Measurements from ENCODE around the gene RHOD.

Gene RHOD

DNA sequence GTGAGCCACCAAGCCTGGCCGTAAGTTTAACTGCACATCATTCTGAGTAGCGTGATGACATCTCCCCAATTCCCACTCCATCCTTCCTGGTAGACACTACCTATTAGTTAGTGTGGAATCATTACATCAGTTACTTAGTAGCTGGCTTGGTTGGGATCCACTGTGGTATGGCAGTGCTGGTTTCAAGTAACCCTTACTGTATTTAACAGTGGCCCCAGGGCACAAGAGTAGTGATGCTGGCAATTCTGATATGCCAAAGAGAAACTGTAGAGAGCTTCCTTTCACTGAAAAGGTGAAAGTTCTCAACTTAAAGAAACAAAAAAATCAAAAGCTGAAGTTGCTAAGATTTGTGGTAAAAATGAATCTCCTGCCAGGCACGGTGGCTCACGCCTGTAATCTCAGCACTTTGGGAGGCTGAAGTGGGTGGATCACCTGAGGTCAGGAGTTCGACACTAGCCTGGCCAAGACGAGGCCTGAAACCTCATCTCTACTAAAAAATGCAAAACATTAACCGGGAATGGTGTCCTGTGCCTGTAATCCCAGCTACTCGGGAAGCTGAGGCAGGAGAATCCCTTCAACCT lies 27.2 kb downstream of the RHOD start:
- Histone ChIP-seq H3K4me1 (ENCODE audit: control insufficient read depth, insufficient read depth, low read length, unreplicated experiment) (peaks cover 3% of the 10 kb centered on the region), H3K79me2 (ENCODE audit: control insufficient read depth, insufficient read depth, low read length, unreplicated experiment) (no peaks in the 10 kb centered on the region), H3K4me3 (ENCODE audit: low read depth, low read length) (no peak overlapping the region)

DNA sequence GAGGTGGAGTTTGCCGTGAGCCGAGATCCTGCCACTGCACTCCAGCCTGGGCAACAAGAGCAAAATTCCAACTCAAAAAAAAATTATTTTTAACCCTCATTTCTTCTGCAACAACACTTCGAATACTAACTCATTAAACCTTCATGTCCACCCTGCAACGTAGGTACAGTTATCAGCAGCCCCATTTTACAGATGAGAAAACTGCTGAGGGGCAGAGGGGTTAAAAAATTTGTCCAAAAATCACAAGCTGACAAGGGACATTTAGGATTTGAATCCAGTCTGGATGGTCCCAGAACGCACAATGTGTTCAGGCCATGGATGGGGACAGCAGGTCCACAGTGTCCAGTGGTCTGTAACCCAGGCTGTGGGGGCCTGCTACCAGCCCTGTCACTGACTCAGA lies 29.0 kb downstream of the RHOD start:
- Histone ChIP-seq H2AFZ (ENCODE audit: low read length, unreplicated experiment) (no peak overlapping the region), H3K4me1 (ENCODE audit: control insufficient read depth, insufficient read depth, low read length, unreplicated experiment) (no peaks in the 10 kb centered on the region), H3K79me2 (ENCODE audit: control insufficient read depth, insufficient read depth, low read length, unreplicated experiment) (no peaks in the 10 kb centered on the region), H3K27ac (ENCODE audit: low read depth, low read length) (no peak overlapping the region), H3K4me3 (ENCODE audit: low read depth, low read length) (no peak overlapping the region), H3K27me3 (ENCODE audit: insufficient read depth, low read length) (no peaks in the 10 kb centered on the region), H3K36me3 (ENCODE audit: insufficient read depth, low read length) (no peaks in the 10 kb centered on the region)

More for the DNA sequence above, 27.2 kb downstream of the RHOD start:
- Histone ChIP-seq H3K27ac (ENCODE audit: low read depth, low read length) (no peak overlapping the region), H3K27me3 (ENCODE audit: insufficient read depth, low read length) (no peaks in the 10 kb centered on the region), H2AFZ (ENCODE audit: low read length, unreplicated experiment) (no peak overlapping the region), H3K36me3 (ENCODE audit: insufficient read depth, low read length) (no peaks in the 10 kb centered on the region)

DNA sequence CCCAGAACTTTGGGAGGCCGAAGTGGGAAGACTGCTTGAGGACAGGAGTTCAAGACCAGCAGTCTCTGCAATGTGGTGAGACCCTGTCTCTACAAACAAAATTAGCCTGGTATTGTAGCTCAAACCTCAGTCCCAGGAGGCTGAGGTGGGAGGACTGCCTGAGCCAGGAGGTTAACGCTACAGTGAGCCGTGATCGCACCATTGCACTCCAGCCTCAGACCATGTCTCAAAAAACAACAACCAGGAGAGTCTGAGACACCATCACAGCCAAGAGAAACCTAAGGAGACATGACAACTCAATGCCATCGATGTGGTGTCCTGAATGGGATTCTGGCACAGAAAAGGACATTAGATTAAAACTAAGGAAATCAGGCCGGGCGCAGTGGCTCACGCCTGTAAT lies 34.1 kb downstream of the RHOD start:
- no peaks in the 10 kb centered on the region for H3K36me3 ChIP-seq (ENCODE audit: insufficient read depth, low read length)
- no peak overlapping the region for H3K27ac ChIP-seq (ENCODE audit: low read depth, low read length)
- no peak overlapping the region for H3K4me3 ChIP-seq (ENCODE audit: low read depth, low read length)
- no peak overlapping the region for H2AFZ ChIP-seq (ENCODE audit: low read length, unreplicated experiment)
- no peaks in the 10 kb centered on the region for H3K79me2 ChIP-seq (ENCODE audit: control insufficient read depth, insufficient read depth, low read length, unreplicated experiment)
- H3K4me1 ChIP-seq (ENCODE audit: control insufficient read depth, insufficient read depth, low read length, unreplicated experiment) = no peaks in the 10 kb centered on the region
- H3K27me3 ChIP-seq (ENCODE audit: insufficient read depth, low read length) = no peaks in the 10 kb centered on the region

GRCh38 chr11:67095214-67095507 lies 38.5 kb downstream of the RHOD start:
- Histone ChIP-seq H3K4me3 (ENCODE audit: low read depth, low read length) (no peak overlapping the region), H3K27me3 (ENCODE audit: insufficient read depth, low read length) (no peaks in the 10 kb centered on the region), H3K27ac (ENCODE audit: low read depth, low read length) (no peak overlapping the region), H2AFZ (ENCODE audit: low read length, unreplicated experiment) (no peak overlapping the region), H3K79me2 (ENCODE audit: control insufficient read depth, insufficient read depth, low read length, unreplicated experiment) (no peaks in the 10 kb centered on the region), H3K4me1 (ENCODE audit: control insufficient read depth, insufficient read depth, low read length, unreplicated experiment) (no peaks in the 10 kb centered on the region), H3K36me3 (ENCODE audit: insufficient read depth, low read length) (no peaks in the 10 kb centered on the region)

DNA sequence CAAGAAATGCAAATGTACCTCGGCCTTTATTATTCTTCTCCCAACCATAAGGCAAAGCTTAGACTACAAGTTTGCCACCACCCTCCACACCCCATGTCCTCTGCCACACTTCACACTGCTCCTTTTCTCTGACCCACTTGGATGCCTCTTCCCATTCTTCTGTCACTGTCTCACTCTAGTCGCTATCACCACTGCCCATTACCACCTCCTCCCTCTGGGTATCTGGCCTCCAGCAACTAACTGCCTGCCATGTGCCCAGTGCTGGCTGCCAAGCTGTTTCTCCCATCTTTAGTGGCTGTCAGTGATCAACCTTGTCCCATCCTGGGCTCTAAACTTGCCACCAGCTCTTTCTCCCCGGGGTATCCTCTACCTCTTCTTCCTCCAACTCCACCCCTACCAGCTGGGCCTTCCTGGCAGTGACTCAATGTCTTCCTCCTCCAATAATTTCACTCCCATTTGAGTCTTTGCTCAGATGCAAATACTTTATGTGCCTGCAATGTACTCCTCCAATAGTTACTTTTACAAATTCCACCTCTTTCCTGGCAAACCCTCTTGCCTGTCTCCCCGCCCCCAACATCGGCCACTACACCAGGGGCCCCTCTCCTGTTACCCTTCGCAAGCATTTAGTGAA lies 42.3 kb downstream of the RHOD start:
- Histone ChIP-seq H3K27ac (ENCODE audit: low read depth, low read length) (no peak overlapping the region), H3K4me1 (ENCODE audit: control insufficient read depth, insufficient read depth, low read length, unreplicated experiment) (no peaks in the 10 kb centered on the region), H2AFZ (ENCODE audit: low read length, unreplicated experiment) (no peak overlapping the region), H3K4me3 (ENCODE audit: low read depth, low read length) (no peak overlapping the region), H3K79me2 (ENCODE audit: control insufficient read depth, insufficient read depth, low read length, unreplicated experiment) (no peaks in the 10 kb centered on the region), H3K27me3 (ENCODE audit: insufficient read depth, low read length) (no peaks in the 10 kb centered on the region), H3K36me3 (ENCODE audit: insufficient read depth, low read length) (no peaks in the 10 kb centered on the region)

DNA sequence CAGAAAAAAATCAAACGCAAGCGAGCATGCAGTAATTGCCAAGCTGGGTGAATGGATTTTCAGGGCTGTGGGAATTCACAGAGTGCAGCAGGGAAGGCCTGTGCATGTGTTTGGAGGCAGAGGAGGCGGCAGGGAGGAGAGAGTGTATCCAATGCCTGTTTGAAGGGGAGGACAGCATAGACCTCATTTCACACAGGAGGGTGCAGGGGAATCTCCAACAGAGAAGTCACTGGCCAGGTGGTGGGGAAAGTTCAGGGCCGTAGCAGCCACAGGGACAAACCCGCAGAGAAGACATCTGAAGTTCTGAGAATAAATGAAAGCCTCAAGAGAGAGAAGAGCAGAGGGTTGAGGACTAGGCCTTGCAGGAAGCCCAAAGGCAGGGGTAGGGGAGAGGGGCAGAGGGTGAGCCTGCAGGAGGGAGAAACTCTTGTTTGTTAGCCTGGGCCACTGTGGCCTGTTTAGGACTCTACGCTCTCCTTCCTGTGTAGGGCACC lies 43.2 kb downstream of the RHOD start:
- no peaks in the 10 kb centered on the region for H3K79me2 ChIP-seq (ENCODE audit: control insufficient read depth, insufficient read depth, low read length, unreplicated experiment)
- H3K4me3 ChIP-seq (ENCODE audit: low read depth, low read length) = no peak overlapping the region
- H3K4me1 ChIP-seq (ENCODE audit: control insufficient read depth, insufficient read depth, low read length, unreplicated experiment) = no peaks in the 10 kb centered on the region
- no peaks in the 10 kb centered on the region for H3K27me3 ChIP-seq (ENCODE audit: insufficient read depth, low read length)
- no peaks in the 10 kb centered on the region for H3K36me3 ChIP-seq (ENCODE audit: insufficient read depth, low read length)
- no peak overlapping the region for H2AFZ ChIP-seq (ENCODE audit: low read length, unreplicated experiment)
- H3K27ac ChIP-seq (ENCODE audit: low read depth, low read length) = no peak overlapping the region

GRCh38 chr11:67102664-67103063 lies 46.0 kb downstream of the RHOD start:
- Histone ChIP-seq H3K4me3 (ENCODE audit: low read depth, low read length) (no peak overlapping the region), H3K79me2 (ENCODE audit: control insufficient read depth, insufficient read depth, low read length, unreplicated experiment) (no peaks in the 10 kb centered on the region), H3K27me3 (ENCODE audit: insufficient read depth, low read length) (no peaks in the 10 kb centered on the region), H3K27ac (ENCODE audit: low read depth, low read length) (no peak overlapping the region), H3K36me3 (ENCODE audit: insufficient read depth, low read length) (no peaks in the 10 kb centered on the region), H3K4me1 (ENCODE audit: control insufficient read depth, insufficient read depth, low read length, unreplicated experiment) (no peaks in the 10 kb centered on the region), H2AFZ (ENCODE audit: low read length, unreplicated experiment) (no peak overlapping the region)

DNA sequence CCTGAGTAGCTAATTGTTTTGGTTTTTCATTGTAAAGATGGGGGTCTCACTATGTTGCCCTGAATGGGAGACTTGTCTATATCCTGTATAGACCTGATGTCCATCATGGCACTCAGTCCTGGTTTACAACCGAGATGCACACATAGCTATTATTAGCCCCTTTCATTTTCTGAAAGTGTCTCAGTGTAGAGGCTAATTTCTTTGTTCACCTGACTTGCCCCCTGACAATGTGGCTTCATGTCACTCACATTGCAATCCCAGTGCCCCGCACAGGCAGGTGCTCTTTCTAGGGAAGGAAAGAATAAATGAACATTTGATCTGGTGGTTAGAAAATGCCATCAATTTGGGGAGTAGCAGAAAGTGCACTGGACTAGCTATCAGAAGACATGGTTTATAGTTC lies 49.3 kb downstream of the RHOD start:
- H2AFZ ChIP-seq (ENCODE audit: low read length, unreplicated experiment) = no peak overlapping the region
- no peak overlapping the region for H3K27ac ChIP-seq (ENCODE audit: low read depth, low read length)
- no peaks in the 10 kb centered on the region for H3K27me3 ChIP-seq (ENCODE audit: insufficient read depth, low read length)

DNA sequence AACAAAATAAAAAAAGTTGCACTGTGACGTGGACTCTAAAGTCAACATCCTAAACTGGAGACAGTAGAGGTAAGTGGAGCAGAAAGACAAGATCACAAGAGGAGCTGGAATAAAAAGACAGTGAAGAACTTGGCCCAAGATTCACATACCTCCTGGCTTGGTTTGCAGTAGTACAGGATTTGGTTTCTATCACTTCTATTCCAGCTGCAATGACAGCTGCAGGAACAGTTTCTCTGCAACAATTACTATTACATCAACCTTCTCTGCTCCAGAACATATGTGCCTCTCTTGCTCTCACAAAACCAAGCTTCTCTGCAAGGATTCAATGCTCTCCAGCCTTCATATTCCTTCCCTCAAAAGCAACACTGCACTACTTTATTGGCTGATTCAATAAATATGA lies 54.6 kb downstream of the RHOD start:
- no peak overlapping the region for H2AFZ ChIP-seq (ENCODE audit: low read length, unreplicated experiment)
- no peak overlapping the region for H3K27ac ChIP-seq (ENCODE audit: low read depth, low read length)

More for the DNA sequence above, 49.3 kb downstream of the RHOD start:
- H3K4me3 ChIP-seq (ENCODE audit: low read depth, low read length) = no peak overlapping the region
- H3K36me3 ChIP-seq (ENCODE audit: insufficient read depth, low read length) = no peaks in the 10 kb centered on the region
- no peaks in the 10 kb centered on the region for H3K4me1 ChIP-seq (ENCODE audit: control insufficient read depth, insufficient read depth, low read length, unreplicated experiment)
- no peaks in the 10 kb centered on the region for H3K79me2 ChIP-seq (ENCODE audit: control insufficient read depth, insufficient read depth, low read length, unreplicated experiment)

GRCh38 chr11:67113231-67113721 lies 56.6 kb downstream of the RHOD start:
- no peaks in the 10 kb centered on the region for H3K36me3 ChIP-seq (ENCODE audit: insufficient read depth, low read length)
- no peaks in the 10 kb centered on the region for H3K27me3 ChIP-seq (ENCODE audit: insufficient read depth, low read length)
- H3K4me3 ChIP-seq (ENCODE audit: low read depth, low read length) = no peak overlapping the region
- peaks cover 5% of the 10 kb centered on the region for H3K4me1 ChIP-seq (ENCODE audit: control insufficient read depth, insufficient read depth, low read length, unreplicated experiment)
- H3K27ac ChIP-seq (ENCODE audit: low read depth, low read length) = no peak overlapping the region
- H3K79me2 ChIP-seq (ENCODE audit: control insufficient read depth, insufficient read depth, low read length, unreplicated experiment) = no peaks in the 10 kb centered on the region
- no peak overlapping the region for H2AFZ ChIP-seq (ENCODE audit: low read length, unreplicated experiment)

More for the DNA sequence above, 54.6 kb downstream of the RHOD start:
- no peaks in the 10 kb centered on the region for H3K79me2 ChIP-seq (ENCODE audit: control insufficient read depth, insufficient read depth, low read length, unreplicated experiment)
- H3K36me3 ChIP-seq (ENCODE audit: insufficient read depth, low read length) = no peaks in the 10 kb centered on the region
- no peak overlapping the region for H3K4me3 ChIP-seq (ENCODE audit: low read depth, low read length)
- peaks cover 5% of the 10 kb centered on the region for H3K4me1 ChIP-seq (ENCODE audit: control insufficient read depth, insufficient read depth, low read length, unreplicated experiment)
- no peaks in the 10 kb centered on the region for H3K27me3 ChIP-seq (ENCODE audit: insufficient read depth, low read length)

- peaks cover 5% of the 10 kb centered on the region for H3K4me1 ChIP-seq (ENCODE audit: control insufficient read depth, insufficient read depth, low read length, unreplicated experiment)
- no peaks in the 10 kb centered on the region for H3K36me3 ChIP-seq (ENCODE audit: insufficient read depth, low read length)
- H3K4me3 ChIP-seq (ENCODE audit: low read depth, low read length) = no peak overlapping the region
- H3K27ac ChIP-seq (ENCODE audit: low read depth, low read length) = no peak overlapping the region
- H3K27me3 ChIP-seq (ENCODE audit: insufficient read depth, low read length) = no peaks in the 10 kb centered on the region
- peaks cover 2% of the 10 kb centered on the region for H3K79me2 ChIP-seq (ENCODE audit: control insufficient read depth, insufficient read depth, low read length, unreplicated experiment)
- no peak overlapping the region for H2AFZ ChIP-seq (ENCODE audit: low read length, unreplicated experiment)
Observed at GRCh38 chr11:67114275-67114896, 57.7 kb downstream of the RHOD start.
